Keratinocyte (primary cell): ENCODE measurements around the gene SLC19A1. TPM values are rescaled to one million over a fixed set of nuclear protein-coding genes. Genes with fewer than 3 reads are reported as not detected.

Source experiments
- DNase-seq: peaks from one replicate; pipeline ENCODE4 v3.0.0-alpha.2; 2011; ENCODE audit warnings: low read depth, missing footprints, low spot score
- FAIRE-seq: peaks from 2 replicates; lab custom pipeline; 2011; peaks lifted over from hg19 to GRCh38; lab: Jason Lieb, UNC
- H2AFZ ChIP-seq: 2 replicates; pipeline ENCODE4 v1.6.0; 2012; ENCODE audit warnings: low read length, control low read depth, inconsistent platforms; ENCODE audit not compliant: control insufficient read depth
- H3K27ac ChIP-seq: 2 replicates; pipeline ENCODE4 v1.5.1; 2011; ENCODE audit warnings: low read length; ENCODE audit not compliant: control insufficient read depth, insufficient read depth
- H3K27me3 ChIP-seq: 3 replicates; pipeline ENCODE4 v1.6.0; 2011; ENCODE audit warnings: low read length; ENCODE audit not compliant: control insufficient read depth, insufficient read depth; ENCODE audit errors: extremely low read depth
- H3K36me3 ChIP-seq, 2 experiments: 2 replicates in 1 of 2; 3 replicates in 1 of 2; pipeline ENCODE4 v1.5.1; 2011; ENCODE audit warnings: low read length in 2 of 2, mild to moderate bottlenecking in 1 of 2; ENCODE audit not compliant: control insufficient read depth in 2 of 2, insufficient read depth in 2 of 2; ENCODE audit errors: extremely low read depth in 1 of 2
- H3K4me1 ChIP-seq: 3 replicates; pipeline ENCODE4 v1.5.1; 2011; ENCODE audit warnings: low read length; ENCODE audit not compliant: control insufficient read depth, insufficient read depth; ENCODE audit errors: extremely low read depth
- H3K4me2 ChIP-seq: 3 replicates; pipeline ENCODE4 v1.6.0; 2011; ENCODE audit warnings: low read depth, low read length; ENCODE audit not compliant: control insufficient read depth, insufficient read depth; ENCODE audit errors: extremely low read depth
- H3K4me3 ChIP-seq, 3 experiments: fragments of 200-600 bp in 1 of 3; sonication (generic) in 1 of 3; 2 replicates in 2 of 3; 3 replicates in 1 of 3; pipeline ENCODE4 v1.5.1; 2011 to 2016; ENCODE audit warnings: low read length in 3 of 3, mild to moderate bottlenecking in 3 of 3, control low read depth in 2 of 3, inconsistent platforms in 1 of 3, low read depth in 1 of 3, mixed read lengths in 1 of 3, mixed run types in 1 of 3, moderate library complexity in 1 of 3; ENCODE audit not compliant: control insufficient read depth in 2 of 3, insufficient read depth in 2 of 3; ENCODE audit errors: extremely low read depth in 1 of 3
- H3K79me2 ChIP-seq: 2 replicates; pipeline ENCODE4 v1.6.0; 2012; ENCODE audit warnings: low read length; ENCODE audit not compliant: control insufficient read depth, insufficient read depth
- H3K9ac ChIP-seq: 3 replicates; pipeline ENCODE4 v1.6.0; 2011; ENCODE audit warnings: low read length; ENCODE audit not compliant: control insufficient read depth, insufficient read depth; ENCODE audit errors: extremely low read depth
- H3K9me1 ChIP-seq: 3 replicates; pipeline ENCODE4 v1.6.0; 2011; ENCODE audit warnings: low read length; ENCODE audit not compliant: control insufficient read depth, insufficient read depth; ENCODE audit errors: extremely low read depth
- H3K9me3 ChIP-seq: 2 replicates; pipeline ENCODE4 v1.5.1; 2012; ENCODE audit warnings: low read depth, low read length; ENCODE audit not compliant: control insufficient read depth
- H4K20me1 ChIP-seq: 3 replicates; pipeline ENCODE4 v1.6.0; 2011; ENCODE audit warnings: low read length; ENCODE audit not compliant: control insufficient read depth, insufficient read depth; ENCODE audit errors: extremely low read depth
- CTCF ChIP-seq, 3 experiments: IDR thresholded peaks in 1 of 3; conservative IDR thresholded peaks in 1 of 3; optimal IDR thresholded peaks in 1 of 3; 2 replicates in 2 of 3; 3 replicates in 1 of 3; pipeline versions ENCODE3 to v1.5.1; 2011; ENCODE audit warnings: low read length in 3 of 3, mild to moderate bottlenecking in 3 of 3, moderate library complexity in 2 of 3, control low read depth in 1 of 3, inconsistent platforms in 1 of 3; ENCODE audit not compliant: insufficient read depth in 2 of 3; ENCODE audit errors: extremely low read depth in 1 of 3
- EZH2 ChIP-seq: IDR thresholded peaks from one replicate; pipeline ENCODE4 v1.6.1; 2012; ENCODE audit warnings: inconsistent platforms, mild to moderate bottlenecking, low read length, moderate library complexity
- dilution Hi-C: fragments of 300-500 bp; cut with MboI; formaldehyde crosslinking; loops from one replicate; pipeline ENCODE4 v1.7.0; 2020; ENCODE audit warnings: low sequenced_read_pairs; ENCODE audit not compliant: extremely low pct_ligation_motif_present
- polyA plus RNA-seq, 5 experiments: library from polyadenylated mRNA; depleted of rRNA in 3 of 5; stranded (reverse) in 3 of 5; stranded (forward) in 1 of 5; unstranded in 1 of 5; fragments of >200 nt; gene quantifications; 1 replicate in 1 of 5; 2 replicates in 3 of 5; 3 replicates in 1 of 5; pipeline versions ENCODE4 v1.2.1 to v1.2.3, GENCODE V29; 2011 to 2012; ENCODE audit warnings: missing spikeins in 2 of 5, low read depth in 1 of 5, low replicate concordance in 1 of 5

Gene SLC19A1
- polyA plus RNA-seq, 1 donor (not counting 4 experiments of a cell fraction or from before 2014, with no cell fraction given), result 3.8 TPM

- Histone ChIP-seq H3K9ac (no peak overlapping the region), H3K27ac (no peak overlapping the region), H3K27me3 (peaks cover 20% of the 10 kb centered on the region), H3K79me2 (no peaks in the 10 kb centered on the region), H3K9me1 (no peaks in the 10 kb centered on the region), H4K20me1 (no peaks in the 10 kb centered on the region), H3K4me1 (peaks cover 3% of the 10 kb centered on the region), H2AFZ (no peak overlapping the region), H3K36me3 (no peaks in the 10 kb centered on the region), H3K4me2 (no peak overlapping the region), H3K4me3 (no peak overlapping the region), H3K9me3 (no peaks in the 10 kb centered on the region)
- no peak for DNase-seq
- no peak for TF ChIP-seq CTCF (optimal IDR thresholded peaks at IDR 0.05 in 1 of 3, IDR thresholded peaks at IDR 0.05 in 1 of 3, conservative IDR thresholded peaks at IDR 0.05 in 1 of 3; ENCODE audit: extremely low read depth in 1 of 3, insufficient read depth in 2 of 3, low read length in 3 of 3)
- TF ChIP-seq EZH2, result no peak
- dilution Hi-C loops, result no loop called here
- no peak for FAIRE-seq
These were observed 28.8 kb upstream of the SLC19A1 start for GRCh38 chr21:45570826-45571601.

GRCh38 chr21:45570071-45570470, 27.8 kb upstream of the SLC19A1 start:
- H3K4me3 ChIP-seq, result no peak overlapping the region
- FAIRE-seq (no peak), DNase-seq (no peak)
- no peak overlapping the region for H2AFZ ChIP-seq
- H3K79me2 ChIP-seq, result no peaks in the 10 kb centered on the region
- H3K36me3 ChIP-seq, result no peaks in the 10 kb centered on the region
- H3K4me1 ChIP-seq, result peaks cover 3% of the 10 kb centered on the region
- no peaks in the 10 kb centered on the region for H4K20me1 ChIP-seq
- H3K27ac ChIP-seq, result no peak overlapping the region
- no peaks in the 10 kb centered on the region for H3K9me1 ChIP-seq
- TF ChIP-seq EZH2, result no peak
- no peak for TF ChIP-seq CTCF (optimal IDR thresholded peaks at IDR 0.05 in 1 of 3, IDR thresholded peaks at IDR 0.05 in 1 of 3, conservative IDR thresholded peaks at IDR 0.05 in 1 of 3; ENCODE audit: extremely low read depth in 1 of 3, insufficient read depth in 2 of 3, low read length in 3 of 3)
- dilution Hi-C loops, result no loop called here
- peaks cover 20% of the 10 kb centered on the region for H3K27me3 ChIP-seq
- no peak overlapping the region for H3K4me2 ChIP-seq
- no peaks in the 10 kb centered on the region for H3K9me3 ChIP-seq
- H3K9ac ChIP-seq, result no peak overlapping the region
